Activated CD4-positive, alpha-beta T cell treated with anti-CD3 and anti-CD28 coated beads for 36 hours (primary cell): Measurements from ENCODE around the gene EHD4. TPM values are rescaled to one million over a fixed set of nuclear protein-coding genes. Genes with fewer than 3 reads are reported as not detected.

ENCODE experiments used
- ATAC-seq: fragments of 200-7000 bp; cut with Tn5 transposase; one replicate; pipeline ENCODE4 v1.10.0; 2021; ENCODE audit warnings: mild to moderate bottlenecking, moderate library complexity
- CTCF ChIA-PET: fragments of 350-600 bp; sonication (Branson Sonifier 250); formaldehyde crosslinking; loops from one replicate; lab custom pipeline; 2021; ENCODE audit warnings: antibody characterized with exemption; lab: Charles Lee
- POLR2A ChIA-PET: fragments of 350-600 bp; sonication (Branson Sonifier 250); formaldehyde crosslinking; loops from one replicate; lab custom pipeline; 2021; ENCODE audit warnings: antibody characterized with exemption, inconsistent platforms; lab: Charles Lee
- DNase-seq: peaks from one replicate; pipeline ENCODE4 v3.0.0-alpha.2; 2020
- H3K27ac Mint-ChIP-seq: one replicate; pipeline ENCODE4 v1.8.0; 2021; ENCODE audit warnings: mixed read lengths
- H3K27me3 Mint-ChIP-seq: one replicate; pipeline ENCODE4 v1.8.0; 2021; ENCODE audit warnings: mixed read lengths
- H3K36me3 Mint-ChIP-seq: one replicate; pipeline ENCODE4 v1.8.0; 2021; ENCODE audit warnings: low read depth, mixed read lengths
- H3K4me1 Mint-ChIP-seq: one replicate; pipeline ENCODE4 v1.8.0; 2021; ENCODE audit warnings: mixed read lengths
- H3K4me3 Mint-ChIP-seq: one replicate; pipeline ENCODE4 v1.8.0; 2021; ENCODE audit warnings: mild to moderate bottlenecking, moderate library complexity, mixed read lengths
- H3K9me3 Mint-ChIP-seq: one replicate; pipeline ENCODE4 v1.8.0; 2021; ENCODE audit warnings: low read depth, mixed read lengths
- intact Hi-C, 2 experiments: fragments of 100-400 bp; cut with DNase I in 1 of 2; cut with micrococcal nuclease in 1 of 2; formaldehyde crosslinking; loops; one replicate each; pipeline versions ENCODE4 v1.14.2 to v1.15.1; 2022 to 2024; cut with DNase I, micrococcal nuclease
- total RNA-seq, 2 experiments: library from RNA; stranded (reverse); gene quantifications; one replicate each; pipeline ENCODE4 v1.2.3, GENCODE V29; 2021

EHD4 gene
- total RNA-seq, 2 experiments from 2014 or later = 34.7 to 35.7 TPM

- Mint-ChIP-seq H3K36me3 (peaks cover 21% of the 10 kb centered on the region), H3K9me3 (no peaks in the 10 kb centered on the region), H3K27me3 (no peaks in the 10 kb centered on the region), H3K27ac (no peak overlapping the region), H3K4me1 (peaks cover 19% of the 10 kb centered on the region), H3K4me3 (no peak overlapping the region)
- CTCF ChIA-PET = no interaction called here
- ATAC-seq (no peak), DNase-seq (no peak)
- POLR2A ChIA-PET = no interaction called here
- intact Hi-C loops = no loop called here
Measured at GRCh38 chr15:41944313-41944940, 27.9 kb downstream of the EHD4 start.

- no peak for DNase-seq
- ChIA-PET POLR2A (no interaction called here), CTCF (interaction anchor here (0.8 kb wide), 1 partner anchor 118 kb away, joined by 5 read pairs; no protein-coding TSS in a partner anchor)
- ATAC-seq = no peak
- H3K9me3 Mint-ChIP-seq = no peaks in the 10 kb centered on the region
- intact Hi-C loops = no loop called here
- no peak overlapping the region for H3K4me3 Mint-ChIP-seq
- no peaks in the 10 kb centered on the region for H3K27me3 Mint-ChIP-seq
- no peak overlapping the region for H3K27ac Mint-ChIP-seq
- H3K4me1 Mint-ChIP-seq = peaks cover 22% of the 10 kb centered on the region
- H3K36me3 Mint-ChIP-seq = peaks cover 24% of the 10 kb centered on the region
Measured at GRCh38 chr15:41943543-41944312, 28.6 kb downstream of the EHD4 start.

GRCh38 chr15:41942886-41943285 is 29.5 kb downstream of the EHD4 start:
- no peak for DNase-seq
- intact Hi-C loops = no loop called here
- ChIA-PET POLR2A (no interaction called here), CTCF (interaction anchor here (0.8 kb wide), 1 partner anchor 119 kb away, joined by 5 read pairs; no protein-coding TSS in a partner anchor)
- Mint-ChIP-seq H3K9me3 (no peaks in the 10 kb centered on the region), H3K4me3 (no peak overlapping the region), H3K27ac (no peak overlapping the region), H3K27me3 (no peaks in the 10 kb centered on the region), H3K36me3 (peaks cover 25% of the 10 kb centered on the region), H3K4me1 (peaks cover 30% of the 10 kb centered on the region)
- ATAC-seq = no peak

- H3K27ac Mint-ChIP-seq = no peak overlapping the region
- H3K9me3 Mint-ChIP-seq = no peaks in the 10 kb centered on the region
- peaks cover 29% of the 10 kb centered on the region for H3K36me3 Mint-ChIP-seq
- ATAC-seq (no peak), DNase-seq (no peak)
- ChIA-PET CTCF (interaction anchor here (1.0 kb wide), 1 partner anchor 26 kb away, joined by 5 read pairs; no protein-coding TSS in a partner anchor), POLR2A (interaction anchor here (1.4 kb wide), 1 partner anchor 24 kb away, joined by 3 read pairs; no protein-coding TSS in a partner anchor)
- H3K4me1 Mint-ChIP-seq = peaks cover 41% of the 10 kb centered on the region
- H3K4me3 Mint-ChIP-seq = no peak overlapping the region
- H3K27me3 Mint-ChIP-seq = no peaks in the 10 kb centered on the region
- intact Hi-C loops = no loop called here
Measured at GRCh38 chr15:41941644-41942415, 30.5 kb downstream of the EHD4 start.

- Mint-ChIP-seq H3K9me3 (no peaks in the 10 kb centered on the region), H3K4me3 (no peak overlapping the region), H3K36me3 (peaks cover 38% of the 10 kb centered on the region), H3K27me3 (no peaks in the 10 kb centered on the region), H3K27ac (peak overlapping the region; percentile 89), H3K4me1 (peaks cover 55% of the 10 kb centered on the region)
- peak; percentile 75 for ATAC-seq
- DNase-seq = peak; percentile 83
- POLR2A ChIA-PET = interaction anchor here (0.5 to 1.4 kb wide), 5 partner anchors 9 to 166 kb away, joined by 3 to 14 read pairs (median 3); partner anchors contain the start of gene MAPKBP1
- intact Hi-C loops = loop anchor here in 1 of 2 experiments (1.0 kb wide), 1 partner anchor 112 kb away; the partner anchor contains the start of gene JMJD7
- CTCF ChIA-PET = interaction anchor here (0.6 to 1.0 kb wide), 8 partner anchors 14 to 173 kb away, joined by 3 to 5 read pairs (median 3); no protein-coding TSS in a partner anchor
Measured at GRCh38 chr15:41940441-41940857, 31.9 kb downstream of the EHD4 start.

GRCh38 chr15:41939986-41940385 is 32.4 kb downstream of the EHD4 start:
- Mint-ChIP-seq H3K27ac (peak overlapping the region; percentile 86), H3K36me3 (peaks cover 35% of the 10 kb centered on the region), H3K9me3 (no peaks in the 10 kb centered on the region), H3K27me3 (no peaks in the 10 kb centered on the region), H3K4me3 (no peak overlapping the region), H3K4me1 (peaks cover 59% of the 10 kb centered on the region)
- intact Hi-C loops = loop anchor here in 1 of 2 experiments (1.0 to 5.0 kb wide), 2 partner anchors 112 to 248 kb away; partner anchors contain the start of gene JMJD7
- POLR2A ChIA-PET = interaction anchor here (0.5 to 1.4 kb wide), 3 partner anchors 9 to 30 kb away, joined by 3 to 14 read pairs (median 5); no protein-coding TSS in a partner anchor
- CTCF ChIA-PET = interaction anchor here (0.6 to 1.0 kb wide), 4 partner anchors 13 to 112 kb away, joined by 3 to 4 read pairs (median 3); no protein-coding TSS in a partner anchor
- DNase-seq = no peak
- ATAC-seq = no peak

GRCh38 chr15:41937568-41937923 is 34.8 kb downstream of the EHD4 start:
- CTCF ChIA-PET = interaction anchor here (0.6 to 5.0 kb wide), 4 partner anchors 21 to 252 kb away, joined by 3 to 43 read pairs (median 4); no protein-coding TSS in a partner anchor
- H3K27ac Mint-ChIP-seq = peak overlapping the region; percentile 100
- H3K9me3 Mint-ChIP-seq = no peaks in the 10 kb centered on the region
- H3K4me3 Mint-ChIP-seq = peak overlapping the region; percentile 60
- POLR2A ChIA-PET = interaction anchor here (0.5 to 4.6 kb wide), 3 partner anchors 16 to 33 kb away, joined by 3 to 68 read pairs (median 5); partner anchors contain the start of gene EHD4
- ATAC-seq (no peak), DNase-seq (no peak)
- H3K36me3 Mint-ChIP-seq = peaks cover 36% of the 10 kb centered on the region
- peaks cover 75% of the 10 kb centered on the region for H3K4me1 Mint-ChIP-seq
- H3K27me3 Mint-ChIP-seq = no peaks in the 10 kb centered on the region
- intact Hi-C loops = loop anchor here in 1 of 2 experiments (1.0 to 5.0 kb wide), 5 partner anchors 43 to 445 kb away; partner anchors contain the start of genes ITPKA, MAPKBP1 and SPTBN5

- Mint-ChIP-seq H3K9me3 (no peaks in the 10 kb centered on the region), H3K27me3 (no peaks in the 10 kb centered on the region), H3K4me1 (peaks cover 74% of the 10 kb centered on the region), H3K36me3 (peaks cover 34% of the 10 kb centered on the region), H3K4me3 (peak overlapping the region; percentile 60), H3K27ac (peak overlapping the region; percentile 100)
- DNase-seq (peak; percentile 91), ATAC-seq (peak; percentile 62)
- intact Hi-C loops = loop anchor here (1.0 to 5.0 kb wide), 7 partner anchors 34 to 444 kb away; partner anchors contain the start of genes MAPKBP1 (in 2 of the 2), ITPKA (in 1 of the 2), JMJD7 (in 1 of the 2) and SPTBN5 (in 1 of the 2)
- ChIA-PET POLR2A (interaction anchor here (0.6 to 4.6 kb wide), 5 partner anchors 14 to 1035 kb away, joined by 3 to 68 read pairs (median 5); partner anchors contain the start of gene EHD4), CTCF (interaction anchor here (0.6 to 5.0 kb wide), 7 partner anchors 20 to 603 kb away, joined by 3 to 43 read pairs (median 3); no protein-coding TSS in a partner anchor)
Measured at GRCh38 chr15:41936649-41937567, 35.4 kb downstream of the EHD4 start.

- intact Hi-C loops = loop anchor here (1.0 to 5.0 kb wide), 7 partner anchors 35 to 443 kb away; partner anchors contain the start of genes ITPKA (in 1 of the 2), JMJD7 (in 1 of the 2), MAPKBP1 (in 1 of the 2) and SPTBN5 (in 1 of the 2)
- peaks cover 31% of the 10 kb centered on the region for H3K36me3 Mint-ChIP-seq
Measured at GRCh38 chr15:41936155-41936554, 36.2 kb downstream of the EHD4 start.

More at GRCh38 chr15:41936155-41936554, 36.2 kb downstream of the EHD4 start:
- H3K27ac Mint-ChIP-seq = peak overlapping the region; percentile 100
- ChIA-PET POLR2A (interaction anchor here (0.6 to 4.6 kb wide), 4 partner anchors 14 to 245 kb away, joined by 3 to 68 read pairs (median 4); partner anchors contain the start of gene EHD4), CTCF (interaction anchor here (0.6 to 5.0 kb wide), 8 partner anchors 31 to 603 kb away, joined by 3 to 43 read pairs (median 4); partner anchors contain the start of gene EHD4)
- no peaks in the 10 kb centered on the region for H3K9me3 Mint-ChIP-seq
- no peaks in the 10 kb centered on the region for H3K27me3 Mint-ChIP-seq
- H3K4me1 Mint-ChIP-seq = peaks cover 71% of the 10 kb centered on the region
- ATAC-seq (no peak), DNase-seq (peak; percentile 43)
- peak overlapping the region; percentile 60 for H3K4me3 Mint-ChIP-seq
